Liver (tissue), 9 donors: Measurements from ENCODE around the gene ABAT. TPM values are rescaled to one million over a fixed set of nuclear protein-coding genes. Genes with fewer than 3 reads are reported as not detected.

Experiments used
- DNase-seq: peaks from one replicate; pipeline ENCODE4 v3.0.0-alpha.2; 2017; ENCODE audit warnings: low spot score
- H3K27ac ChIP-seq, 2 donors: one replicate each; pipeline ENCODE4 v1.7.0; 2013; ENCODE audit warnings: inconsistent platforms in 2 of 2, low read length in 2 of 2, control low read depth in 1 of 2, low read depth in 1 of 2, mild to moderate bottlenecking in 1 of 2
- H3K27me3 ChIP-seq, 4 donors: one replicate each; pipeline versions ENCODE4 v1.6.1 to v1.7.0; 2013; ENCODE audit warnings: low read length in 3 of 4, inconsistent platforms in 1 of 4, mild to moderate bottlenecking in 1 of 4, moderate library complexity in 1 of 4; ENCODE audit not compliant: control insufficient read depth in 4 of 4, insufficient read depth in 4 of 4
- H3K36me3 ChIP-seq, 4 donors: one replicate each; pipeline versions ENCODE4 v1.6.1 to v1.7.0; 2013; ENCODE audit warnings: low read length in 3 of 4, mild to moderate bottlenecking in 3 of 4, low read depth in 1 of 4, moderate library complexity in 1 of 4; ENCODE audit not compliant: control insufficient read depth in 4 of 4, insufficient read depth in 3 of 4
- H3K4me1 ChIP-seq, 4 donors: one replicate each; pipeline versions ENCODE4 v1.6.1 to v1.7.0; 2013; ENCODE audit warnings: low read length in 3 of 4, mild to moderate bottlenecking in 3 of 4, moderate library complexity in 1 of 4; ENCODE audit not compliant: control insufficient read depth in 4 of 4, insufficient read depth in 4 of 4
- H3K4me3 ChIP-seq, 3 donors: one replicate each; pipeline versions ENCODE4 v1.6.1 to v1.7.0; 2013; ENCODE audit warnings: low read length in 3 of 3, control low read depth in 1 of 3, low read depth in 1 of 3, mild to moderate bottlenecking in 1 of 3
- H3K9ac ChIP-seq, 2 donors: one replicate each; pipeline ENCODE4 v1.7.0; 2013; ENCODE audit warnings: low read length in 2 of 2, mild to moderate bottlenecking in 2 of 2, moderate library complexity in 2 of 2, control low read depth in 1 of 2, low read depth in 1 of 2
- H3K9me3 ChIP-seq, 4 donors: one replicate each; pipeline versions ENCODE4 v1.6.1 to v1.7.0; 2013; ENCODE audit warnings: low read length in 3 of 4; ENCODE audit not compliant: control insufficient read depth in 4 of 4
- ATF3 ChIP-seq: IDR thresholded peaks from 2 replicates; pipeline ENCODE4 v1.6.1; 2016; ENCODE audit warnings: antibody characterized with exemption
- CTCF ChIP-seq: fragments of 150-350 bp; IDR thresholded peaks from 2 replicates; pipeline ENCODE4 v1.5.1; 2017; ENCODE audit warnings: improper control_type of control experiment, low read depth, low read length; ENCODE audit not compliant: missing input control
- GABPA ChIP-seq, 2 donors: IDR thresholded peaks in 1 of 2; conservative IDR thresholded peaks in 1 of 2; 2 replicates each; pipeline ENCODE4 v1.6.1; 2016; ENCODE audit warnings: antibody characterized with exemption in 2 of 2, mild to moderate bottlenecking in 1 of 2, moderate library complexity in 1 of 2
- HNF4A ChIP-seq, 2 donors: conservative IDR thresholded peaks; 2 replicates each; pipeline ENCODE4 v1.6.1; 2016; ENCODE audit warnings: antibody characterized with exemption in 2 of 2, mild to moderate bottlenecking in 2 of 2
- HNF4G ChIP-seq: IDR thresholded peaks from 2 replicates; pipeline ENCODE4 v1.6.1; 2016; ENCODE audit warnings: antibody characterized with exemption
- JUND ChIP-seq, 2 donors: IDR thresholded peaks; 2 replicates each; pipeline ENCODE4 v1.6.1; 2016; ENCODE audit warnings: antibody characterized with exemption in 2 of 2
- MAX ChIP-seq: IDR thresholded peaks from 2 replicates; pipeline ENCODE4 v1.6.1; 2016; ENCODE audit warnings: antibody characterized with exemption
- RAD21 ChIP-seq, 2 donors: IDR thresholded peaks; 2 replicates each; pipeline ENCODE4 v1.6.1; 2016; ENCODE audit warnings: antibody characterized with exemption in 2 of 2, mild to moderate bottlenecking in 2 of 2
- REST ChIP-seq: IDR thresholded peaks from 2 replicates; pipeline ENCODE4 v1.6.1; 2016; ENCODE audit warnings: antibody characterized with exemption, mild to moderate bottlenecking
- RXRA ChIP-seq, 2 donors: IDR thresholded peaks; 2 replicates each; pipeline ENCODE4 v1.6.1; 2017 to 2018; ENCODE audit warnings: antibody characterized with exemption in 2 of 2, mild to moderate bottlenecking in 1 of 2
- YY1 ChIP-seq: IDR thresholded peaks from 2 replicates; pipeline ENCODE4 v1.6.1; 2016; ENCODE audit warnings: antibody characterized with exemption, mild to moderate bottlenecking
- WGBS: extraction: QIAGEN DNeasy Blood & Tissue Kit; methylation state at CpG from one replicate; pipeline ENCODE4 v1.1.7; 2013; 5-methylcytosine and 5-hydroxymethylcytosine counted together
- polyA plus RNA-seq, 2 donors: library from polyadenylated mRNA; stranded (reverse) in 1 of 2; unstranded in 1 of 2; fragments of 200-250 nt in 1 of 2; fragments of >200 nt in 1 of 2; fragmentation: Nextera tagmentation in 1 of 2; extraction: Ambion mirVana in 1 of 2; gene quantifications; one replicate each; pipeline versions ENCODE4 v1.2.1 to v1.2.3, GENCODE V29; 2013 to 2015
- total RNA-seq, 2 donors: library from RNA; depleted of rRNA; stranded (reverse); fragments of >200 nt; gene quantifications; one replicate each; pipeline ENCODE4 v1.2.3, GENCODE V29; 2014
- donor health status: healthy.
- donor health status: healthy.
- donor health status: healthy.
- donor health status: healthy.
- donor health status: healthy.

Gene ABAT
- total and polyA plus RNA-seq, 4 donors: 52.4 to 205 (median 141) TPM

GRCh38 chr16:8627456-8627855, 47.0 kb upstream of the ABAT start:
- H3K36me3 ChIP-seq: peaks cover 8 to 55% (median 37%) of the 10 kb centered on the region in 4 donors
- no peak overlapping the region for H3K27ac ChIP-seq
- no peak overlapping the region for H3K4me3 ChIP-seq
- no peak for DNase-seq
- no peaks in the 10 kb centered on the region for H3K9me3 ChIP-seq
- no peak for TF ChIP-seq REST
- H3K27me3 ChIP-seq: no peaks in the 10 kb centered on the region
- 95% methylated on average over 4 of the region's 4 CpGs for WGBS
- H3K9ac ChIP-seq: no peak overlapping the region
- peaks cover 0 to 15% (median 4%) of the 10 kb centered on the region in 4 donors for H3K4me1 ChIP-seq

GRCh38 chr16:8628981-8629725, 45.3 kb upstream of the ABAT start:
- Histone ChIP-seq H3K27ac (no peak overlapping the region), H3K4me1 (no peaks in the 10 kb centered on the region), H3K9ac (no peak overlapping the region), H3K4me3 (no peak overlapping the region), H3K36me3 (peaks cover 12 to 65% (median 40%) of the 10 kb centered on the region in 4 donors), H3K9me3 (no peaks in the 10 kb centered on the region), H3K27me3 (no peaks in the 10 kb centered on the region)
- TF ChIP-seq YY1 (no peak), ATF3 (no peak), GABPA (IDR thresholded peaks at IDR 0.05 in 1 of 2, conservative IDR thresholded peaks at IDR 0.05 in 1 of 2) (no peak), HNF4G (no peak), RXRA (IDR thresholded peaks at IDR 0.05) (no peak), RAD21 (IDR thresholded peaks at IDR 0.05) (no peak), JUND (IDR thresholded peaks at IDR 0.05) (no peak), MAX (no peak), CTCF (no peak), HNF4A (conservative IDR thresholded peaks at IDR 0.05) (no peak)
- 95% methylated on average over 16 of the region's 16 CpGs for WGBS
- no peak for DNase-seq
